ENCODE data around the gene METTL16.
"Not testable (repeated sequence)": the region's sequence is repeated elsewhere in the genome, so short reads cannot be mapped to it uniquely, and the experiment has no call there.

DNA sequence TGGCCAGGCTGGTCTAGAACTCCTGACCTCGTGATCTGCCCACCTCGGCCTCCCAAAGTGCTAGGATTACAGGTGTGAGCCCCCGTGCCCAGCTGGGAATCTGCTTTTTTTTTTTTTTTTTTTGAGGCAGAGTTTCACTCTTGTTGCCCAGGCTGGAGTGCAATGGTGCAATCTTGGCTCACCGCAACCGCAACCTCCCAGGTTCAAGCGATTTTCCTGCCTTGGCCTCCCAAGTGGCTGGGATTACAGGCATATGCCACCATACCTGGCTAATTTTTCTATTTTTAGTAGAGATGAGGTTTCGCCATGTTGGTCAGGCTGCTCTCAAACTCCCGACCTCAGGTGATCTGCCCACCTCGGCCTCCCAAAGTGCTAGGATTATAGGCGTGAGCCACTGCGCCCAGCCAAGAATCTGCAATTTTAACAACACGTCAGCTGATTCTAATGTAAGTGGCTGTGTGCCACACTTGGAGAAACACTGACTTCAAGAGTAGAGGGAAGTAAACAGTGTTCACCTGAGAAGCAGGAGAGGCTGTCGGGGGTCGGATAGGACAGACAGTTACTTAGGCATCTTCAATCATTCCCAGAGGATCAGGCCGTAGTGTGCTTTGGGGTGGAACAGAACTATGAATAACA is 10.2 kb upstream of the METTL16 start:
- TF ChIP-seq, protein P1, sequence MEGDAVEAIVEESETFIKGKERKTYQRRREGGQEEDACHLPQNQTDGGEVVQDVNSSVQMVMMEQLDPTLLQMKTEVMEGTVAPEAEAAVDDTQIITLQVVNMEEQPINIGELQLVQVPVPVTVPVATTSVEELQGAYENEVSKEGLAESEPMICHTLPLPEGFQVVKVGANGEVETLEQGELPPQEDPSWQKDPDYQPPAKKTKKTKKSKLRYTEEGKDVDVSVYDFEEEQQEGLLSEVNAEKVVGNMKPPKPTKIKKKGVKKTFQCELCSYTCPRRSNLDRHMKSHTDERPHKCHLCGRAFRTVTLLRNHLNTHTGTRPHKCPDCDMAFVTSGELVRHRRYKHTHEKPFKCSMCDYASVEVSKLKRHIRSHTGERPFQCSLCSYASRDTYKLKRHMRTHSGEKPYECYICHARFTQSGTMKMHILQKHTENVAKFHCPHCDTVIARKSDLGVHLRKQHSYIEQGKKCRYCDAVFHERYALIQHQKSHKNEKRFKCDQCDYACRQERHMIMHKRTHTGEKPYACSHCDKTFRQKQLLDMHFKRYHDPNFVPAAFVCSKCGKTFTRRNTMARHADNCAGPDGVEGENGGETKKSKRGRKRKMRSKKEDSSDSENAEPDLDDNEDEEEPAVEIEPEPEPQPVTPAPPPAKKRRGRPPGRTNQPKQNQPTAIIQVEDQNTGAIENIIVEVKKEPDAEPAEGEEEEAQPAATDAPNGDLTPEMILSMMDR (IDR thresholded peaks at IDR 0.05; ENCODE audit: control extremely low read depth in 1 of 3, insufficient read depth in 1 of 3, low read depth in 1 of 3, low read length in 3 of 3), result not testable (repeated sequence)
- TF ChIP-seq JUN (IDR thresholded peaks at IDR 0.05; ENCODE audit: low read depth, low read length); SRF (IDR thresholded peaks at IDR 0.05; ENCODE audit: low read depth, low read length); CHD1 (IDR thresholded peaks at IDR 0.05; ENCODE audit: low read depth, low read length); TEAD4 (IDR thresholded peaks at IDR 0.05; ENCODE audit: low read depth, low read length); FOSL1 (IDR thresholded peaks at IDR 0.05; ENCODE audit: insufficient read depth, low read depth, low read length); POLR2A (IDR thresholded peaks at IDR 0.05; ENCODE audit: control extremely low read depth in 1 of 2, low read depth in 2 of 2, low read length in 2 of 2); POLR2AphosphoS5 (IDR thresholded peaks at IDR 0.05; ENCODE audit: low read depth, low read length): not testable (repeated sequence)
- TF ChIP-seq, protein P2, sequence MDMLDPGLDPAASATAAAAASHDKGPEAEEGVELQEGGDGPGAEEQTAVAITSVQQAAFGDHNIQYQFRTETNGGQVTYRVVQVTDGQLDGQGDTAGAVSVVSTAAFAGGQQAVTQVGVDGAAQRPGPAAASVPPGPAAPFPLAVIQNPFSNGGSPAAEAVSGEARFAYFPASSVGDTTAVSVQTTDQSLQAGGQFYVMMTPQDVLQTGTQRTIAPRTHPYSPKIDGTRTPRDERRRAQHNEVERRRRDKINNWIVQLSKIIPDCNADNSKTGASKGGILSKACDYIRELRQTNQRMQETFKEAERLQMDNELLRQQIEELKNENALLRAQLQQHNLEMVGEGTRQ (IDR thresholded peaks at IDR 0.05; ENCODE audit: low read length), result not testable (repeated sequence)
